ENCODE measurements around the gene WBP1. TPM values are rescaled to one million over a fixed set of nuclear protein-coding genes. Genes with fewer than 3 reads are reported as not detected.

Gene WBP1
- polyA plus RNA-seq, 2 of the 4 experiments (the other 2 are of a cell fraction), result 59.0 to 62.6 TPM

- Histone ChIP-seq H3K4me2 (no peak overlapping the region), H3K4me3 (no peak overlapping the region), H3K4me1 (peaks cover 25% of the 10 kb centered on the region), H3K9me3 (no peaks in the 10 kb centered on the region), H3K27ac (no peak overlapping the region)
- ChIA-PET POLR2A (interaction anchor here (1.0 kb wide), 1 partner anchor 16 kb away, joined by 4 read pairs; the partner anchor contains the start of gene DQX1), CTCF (interaction anchor here (2.4 to 5.0 kb wide), 3 partner anchors 21 to 77 kb away, joined by 12 to 39 read pairs (median 38); partner anchors contain the start of genes AUP1, CCDC142, HTRA2 and TTC31)
- WGBS (ENCODE audit: missing lambda C conversion rate), result 80% methylated on average over 4 of the region's 4 CpGs
- ATAC-seq, result no peak
- FAIRE-seq, result no peak
- no peak for DNase-seq (ENCODE audit: low read depth in 1 of 2, low spot score in 1 of 2)
- TF ChIP-seq NFE2L2 (conservative IDR thresholded peaks at IDR 0.05; ENCODE audit: low read length) (no peak), BCL3 (IDR thresholded peaks at IDR 0.05) (no peak), POLR2A (IDR thresholded peaks at IDR 0.05; ENCODE audit: low read length) (no peak), MAFK (IDR thresholded peaks at IDR 0.05; ENCODE audit: partially characterized antibody) (no peak), FOSL2 (IDR thresholded peaks at IDR 0.05) (no peak), FOSL2 (CRISPR knock-in tag; IDR thresholded peaks at IDR 0.05) (no peak), RAD21 (conservative IDR thresholded peaks at IDR 0.05 in 1 of 2, IDR thresholded peaks at IDR 0.05 in 1 of 2) (no peak), HMGXB4 (CRISPR knock-in tag; IDR thresholded peaks at IDR 0.05; ENCODE audit: borderline replicate concordance) (no peak), CBX8 (IDR thresholded peaks at IDR 0.05) (no peak), POLR2AphosphoS2 (conservative IDR thresholded peaks at IDR 0.05; ENCODE audit: low read length) (no peak), TP53 (CRISPR knock-in tag; IDR thresholded peaks at IDR 0.05) (no peak)
Observed at GRCh38 chr2:74510272-74510671, 52.0 kb downstream of the WBP1 start.

Other genes starting within 250 kb of the WBP1 start
- gene SLC4A5, start 115.0 kb upstream of the WBP1 start, polyA plus RNA-seq (2011; rRNA removed), result 1.1 and 1.3 TPM in 2 replicates
- 0.38 to 0.63 TPM (median 0.50 TPM) in 3 replicates for gene SLC4A5, start 115.0 kb upstream of the WBP1 start, polyA plus RNA-seq (2017; fragmentation: RNase III; extraction: RNeasy Plus Mini Kit Qiagen cat#74134 plus additional on column Dnase treatment)
- gene DCTN1, start 78.1 kb upstream of the WBP1 start, polyA plus RNA-seq (2011; rRNA removed), result 95.1 and 99.1 TPM in 2 replicates
- 104 to 107 TPM (median 106 TPM) in 3 replicates for gene DCTN1, start 78.1 kb upstream of the WBP1 start, polyA plus RNA-seq (2017; fragmentation: RNase III; extraction: RNeasy Plus Mini Kit Qiagen cat#74134 plus additional on column Dnase treatment)
- 0.88 and 1.6 TPM in 2 replicates for gene C2orf81, start 36.8 kb upstream of the WBP1 start, polyA plus RNA-seq (2011; rRNA removed)
- gene C2orf81, start 36.8 kb upstream of the WBP1 start, polyA plus RNA-seq (2017; fragmentation: RNase III; extraction: RNeasy Plus Mini Kit Qiagen cat#74134 plus additional on column Dnase treatment), result 1.9 to 2.4 TPM (median 2.0 TPM) in 3 replicates
- gene WDR54, start 36.7 kb upstream of the WBP1 start, polyA plus RNA-seq (2011; rRNA removed), result 47.4 and 59.1 TPM in 2 replicates
- gene WDR54, start 36.7 kb upstream of the WBP1 start, polyA plus RNA-seq (2017; fragmentation: RNase III; extraction: RNeasy Plus Mini Kit Qiagen cat#74134 plus additional on column Dnase treatment), result 59.4 to 68.5 TPM (median 62.5 TPM) in 3 replicates
- 15.1 and 15.9 TPM in 2 replicates for gene RTKN, start 16.5 kb upstream of the WBP1 start, polyA plus RNA-seq (2011; rRNA removed)
- gene RTKN, start 16.5 kb upstream of the WBP1 start, polyA plus RNA-seq (2017; fragmentation: RNase III; extraction: RNeasy Plus Mini Kit Qiagen cat#74134 plus additional on column Dnase treatment), result 15.6 to 21.2 TPM (median 20.1 TPM) in 3 replicates
- gene INO80B, start 3.4 kb upstream of the WBP1 start, polyA plus RNA-seq (2011; rRNA removed), result 15.5 and 19.9 TPM in 2 replicates
- gene INO80B, start 3.4 kb upstream of the WBP1 start, polyA plus RNA-seq (2017; fragmentation: RNase III; extraction: RNeasy Plus Mini Kit Qiagen cat#74134 plus additional on column Dnase treatment), result 66.8 to 74.6 TPM (median 74.3 TPM) in 3 replicates
- gene MOGS, start 6.9 kb downstream of the WBP1 start, polyA plus RNA-seq (2011; rRNA removed), result 35.3 and 42.0 TPM in 2 replicates
- 30.6 to 34.5 TPM (median 34.1 TPM) in 3 replicates for gene MOGS, start 6.9 kb downstream of the WBP1 start, polyA plus RNA-seq (2017; fragmentation: RNase III; extraction: RNeasy Plus Mini Kit Qiagen cat#74134 plus additional on column Dnase treatment)
- 49.9 and 68.8 TPM in 2 replicates for gene MRPL53, start 14.2 kb downstream of the WBP1 start, polyA plus RNA-seq (2011; rRNA removed)
- gene MRPL53, start 14.2 kb downstream of the WBP1 start, polyA plus RNA-seq (2017; fragmentation: RNase III; extraction: RNeasy Plus Mini Kit Qiagen cat#74134 plus additional on column Dnase treatment), result 216 to 229 TPM (median 221 TPM) in 3 replicates
- 6.8 and 8.9 TPM in 2 replicates for gene CCDC142, start 24.6 kb downstream of the WBP1 start, polyA plus RNA-seq (2011; rRNA removed)
- gene CCDC142, start 24.6 kb downstream of the WBP1 start, polyA plus RNA-seq (2017; fragmentation: RNase III; extraction: RNeasy Plus Mini Kit Qiagen cat#74134 plus additional on column Dnase treatment), result 11.9 to 16.4 TPM (median 12.8 TPM) in 3 replicates
- gene TTC31, start 24.6 kb downstream of the WBP1 start, polyA plus RNA-seq (2011; rRNA removed), result 29.6 and 32.4 TPM in 2 replicates
- gene TTC31, start 24.6 kb downstream of the WBP1 start, polyA plus RNA-seq (2017; fragmentation: RNase III; extraction: RNeasy Plus Mini Kit Qiagen cat#74134 plus additional on column Dnase treatment), result 25.4 to 26.2 TPM (median 25.7 TPM) in 3 replicates
- gene LBX2, start 41.2 kb downstream of the WBP1 start, polyA plus RNA-seq (2011; rRNA removed), result 0.84 and 1.0 TPM in 2 replicates
- 2.0 to 2.4 TPM (median 2.1 TPM) in 3 replicates for gene LBX2, start 41.2 kb downstream of the WBP1 start, polyA plus RNA-seq (2017; fragmentation: RNase III; extraction: RNeasy Plus Mini Kit Qiagen cat#74134 plus additional on column Dnase treatment)
- gene PCGF1, start 49.3 kb downstream of the WBP1 start, polyA plus RNA-seq (2011; rRNA removed), result 53.6 and 55.3 TPM in 2 replicates
- gene PCGF1, start 49.3 kb downstream of the WBP1 start, polyA plus RNA-seq (2017; fragmentation: RNase III; extraction: RNeasy Plus Mini Kit Qiagen cat#74134 plus additional on column Dnase treatment), result 32.2 to 38.1 TPM (median 32.8 TPM) in 3 replicates
- 0.05 TPM in 1 of 2 replicates, not detected in the other for gene TLX2, start 56.0 kb downstream of the WBP1 start, polyA plus RNA-seq (2011; rRNA removed)
- 0.37 to 0.58 TPM (median 0.39 TPM) in 3 replicates for gene TLX2, start 56.0 kb downstream of the WBP1 start, polyA plus RNA-seq (2017; fragmentation: RNase III; extraction: RNeasy Plus Mini Kit Qiagen cat#74134 plus additional on column Dnase treatment)
- gene DQX1, start 67.8 kb downstream of the WBP1 start, polyA plus RNA-seq (2011; rRNA removed), result 0.39 and 0.42 TPM in 2 replicates
- gene DQX1, start 67.8 kb downstream of the WBP1 start, polyA plus RNA-seq (2017; fragmentation: RNase III; extraction: RNeasy Plus Mini Kit Qiagen cat#74134 plus additional on column Dnase treatment), result 0.09 to 0.21 TPM (median 0.15 TPM) in 3 replicates
- gene AUP1, start 71.3 kb downstream of the WBP1 start, polyA plus RNA-seq (2011; rRNA removed), result 129 and 181 TPM in 2 replicates
- 160 to 164 TPM (median 163 TPM) in 3 replicates for gene AUP1, start 71.3 kb downstream of the WBP1 start, polyA plus RNA-seq (2017; fragmentation: RNase III; extraction: RNeasy Plus Mini Kit Qiagen cat#74134 plus additional on column Dnase treatment)
- 28.7 and 33.7 TPM in 2 replicates for gene HTRA2, start 71.5 kb downstream of the WBP1 start, polyA plus RNA-seq (2011; rRNA removed)
- 33.6 to 36.5 TPM (median 34.0 TPM) in 3 replicates for gene HTRA2, start 71.5 kb downstream of the WBP1 start, polyA plus RNA-seq (2017; fragmentation: RNase III; extraction: RNeasy Plus Mini Kit Qiagen cat#74134 plus additional on column Dnase treatment)
- gene LOXL3, start 95.5 kb downstream of the WBP1 start, polyA plus RNA-seq (2011; rRNA removed), result 0.30 and 0.40 TPM in 2 replicates
- 0.27 to 0.53 TPM (median 0.31 TPM) in 3 replicates for gene LOXL3, start 95.5 kb downstream of the WBP1 start, polyA plus RNA-seq (2017; fragmentation: RNase III; extraction: RNeasy Plus Mini Kit Qiagen cat#74134 plus additional on column Dnase treatment)
- 3.7 and 4.0 TPM in 2 replicates for gene DOK1, start 96.3 kb downstream of the WBP1 start, polyA plus RNA-seq (2011; rRNA removed)
- gene DOK1, start 96.3 kb downstream of the WBP1 start, polyA plus RNA-seq (2017; fragmentation: RNase III; extraction: RNeasy Plus Mini Kit Qiagen cat#74134 plus additional on column Dnase treatment), result 3.2 to 5.1 TPM (median 5.0 TPM) in 3 replicates
- gene M1AP, start 189.9 kb downstream of the WBP1 start, polyA plus RNA-seq (2011; rRNA removed), result not detected in 2 replicates
- not detected in 3 replicates for gene M1AP, start 189.9 kb downstream of the WBP1 start, polyA plus RNA-seq (2017; fragmentation: RNase III; extraction: RNeasy Plus Mini Kit Qiagen cat#74134 plus additional on column Dnase treatment)
- 9.3 and 11.1 TPM in 2 replicates for gene SEMA4F, start 195.8 kb downstream of the WBP1 start, polyA plus RNA-seq (2011; rRNA removed)
- gene SEMA4F, start 195.8 kb downstream of the WBP1 start, polyA plus RNA-seq (2017; fragmentation: RNase III; extraction: RNeasy Plus Mini Kit Qiagen cat#74134 plus additional on column Dnase treatment), result 7.6 to 8.5 TPM (median 8.3 TPM) in 3 replicates